ENCODE measurements around the gene MAP3K8.
A peak's percentile ranks its signal among the peaks of the same experiment; 100 is the strongest.

Gene MAP3K8

GRCh38 chr10:30433730-30434272 lies at the start of gene MAP3K8:
MAP3K8 (plus strand) TSS chr10:30434184; CDS start chr10:30438939, 4,755 bp downstream.
- DNase-seq (ENCODE audit: low read depth in 2 of 2): peak; percentile 85

GRCh38 chr10:30384701-30385201 lies 49.2 kb upstream of the MAP3K8 start:
- DNase-seq (ENCODE audit: low read depth in 2 of 2): no peak

GRCh38 chr10:30386801-30387588 lies 47.0 kb upstream of the MAP3K8 start:
- DNase-seq (ENCODE audit: low read depth in 2 of 2): no peak

DNA sequence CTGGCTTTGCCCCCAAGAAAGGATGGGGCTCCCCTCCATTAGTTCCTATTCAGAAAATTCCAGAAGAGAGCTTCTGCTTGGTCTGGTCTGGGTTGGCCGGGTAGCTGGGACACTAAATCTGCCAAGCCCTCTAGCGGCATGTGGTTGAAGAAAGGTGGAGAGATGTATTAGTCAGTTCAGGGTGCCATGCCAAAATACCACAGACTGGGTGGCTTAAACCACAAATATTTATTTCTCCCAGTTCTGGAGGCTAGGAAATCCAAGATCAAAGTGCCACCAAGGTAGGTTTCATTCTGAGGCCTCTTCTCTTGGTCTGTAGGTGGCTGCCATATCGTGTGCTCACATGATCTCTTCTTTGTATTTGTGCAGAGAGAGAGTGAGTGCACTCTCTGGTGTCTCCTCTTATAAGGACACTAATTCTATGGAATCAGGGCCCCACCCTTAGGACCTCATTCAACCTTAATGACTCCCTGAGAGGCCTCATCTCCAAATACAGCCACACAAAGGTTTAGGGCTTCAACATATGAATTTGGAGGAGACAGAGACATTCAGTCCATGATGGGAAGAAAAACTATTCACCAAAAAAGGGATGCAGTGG lies 46.2 kb upstream of the MAP3K8 start:
- DNase-seq (ENCODE audit: low read depth in 2 of 2): no peak

- DNase-seq (ENCODE audit: low read depth in 2 of 2): no peak
Observed at GRCh38 chr10:30389543-30389942, 44.4 kb upstream of the MAP3K8 start.

DNA sequence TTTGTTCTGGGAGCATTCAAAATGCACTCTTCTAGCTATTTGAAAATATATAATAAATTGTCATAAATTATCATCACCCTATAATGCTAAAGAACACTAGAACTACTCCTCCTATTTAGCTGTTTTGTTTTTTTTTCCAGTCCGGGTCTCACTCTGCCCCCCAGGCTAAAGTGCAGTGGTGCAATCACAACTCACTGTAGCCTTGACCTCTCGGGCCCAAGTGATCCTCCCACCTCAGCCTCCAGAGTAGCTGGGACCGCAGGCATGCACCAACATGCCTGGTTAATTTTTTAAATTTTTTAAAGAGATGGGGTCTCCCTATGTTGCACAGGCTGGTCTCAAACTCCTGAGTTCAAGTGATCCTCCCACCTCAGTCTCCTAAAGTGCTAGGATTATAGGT lies 43.8 kb upstream of the MAP3K8 start:
- DNase-seq (ENCODE audit: low read depth in 2 of 2): no peak

- DNase-seq (ENCODE audit: low read depth in 2 of 2): no peak
Observed at GRCh38 chr10:30391266-30391665, 42.7 kb upstream of the MAP3K8 start.

- DNase-seq (ENCODE audit: low read depth in 2 of 2): peak; percentile 57 to 79
Observed at GRCh38 chr10:30392564-30392990, 41.4 kb upstream of the MAP3K8 start.

DNA sequence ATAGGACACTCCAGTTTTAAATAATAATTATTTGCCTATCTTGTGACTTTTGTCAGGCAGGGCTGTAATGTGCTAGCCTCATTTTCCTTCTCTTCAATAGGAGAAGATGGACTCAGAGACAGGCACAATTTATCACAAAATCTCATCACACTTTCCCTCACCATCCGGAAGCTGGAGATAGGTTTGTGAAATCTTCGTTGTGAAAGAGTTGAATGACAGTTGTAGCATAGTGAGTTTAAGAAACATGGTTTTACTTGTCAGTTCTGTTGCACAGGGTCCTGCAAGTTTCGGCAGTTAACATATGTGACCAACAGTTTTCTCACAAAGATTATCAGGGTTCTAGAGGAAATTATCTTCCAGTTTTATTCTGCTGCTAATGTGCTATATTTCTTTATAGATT lies 37.7 kb upstream of the MAP3K8 start:
- no peak for DNase-seq (ENCODE audit: low read depth in 2 of 2)

- no peak for DNase-seq (ENCODE audit: low read depth in 2 of 2)
Observed at GRCh38 chr10:30396698-30397097, 37.3 kb upstream of the MAP3K8 start.

- DNase-seq (ENCODE audit: low read depth in 2 of 2): no peak
Observed at GRCh38 chr10:30398193-30398592, 35.8 kb upstream of the MAP3K8 start.

- DNase-seq (ENCODE audit: low read depth in 2 of 2): no peak
Observed at GRCh38 chr10:30398788-30399187, 35.2 kb upstream of the MAP3K8 start.

- no peak for DNase-seq (ENCODE audit: low read depth in 2 of 2)
Observed at GRCh38 chr10:30403494-30403893, 30.5 kb upstream of the MAP3K8 start.

GRCh38 chr10:30404540-30404939 lies 29.4 kb upstream of the MAP3K8 start:
- no peak for DNase-seq (ENCODE audit: low read depth in 2 of 2)

DNA sequence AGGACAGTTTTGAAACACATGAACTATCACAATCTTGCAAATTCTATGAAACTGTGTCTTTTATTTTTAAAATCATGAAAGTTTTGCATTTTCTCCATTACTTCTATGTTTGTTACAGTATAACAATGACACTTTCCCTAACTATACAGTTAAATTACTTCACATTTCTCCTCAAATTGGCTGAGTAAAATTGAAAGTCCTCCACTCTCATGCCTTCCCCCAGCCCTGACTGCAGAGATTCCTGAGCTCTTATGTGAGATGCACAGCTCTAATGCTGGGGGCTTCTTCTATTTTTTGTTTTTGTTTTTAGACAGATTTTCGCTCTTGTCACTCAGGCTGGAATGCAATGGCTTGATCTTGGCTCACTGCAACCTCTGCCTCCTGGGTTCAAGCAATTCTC lies 22.7 kb upstream of the MAP3K8 start:
- no peak for DNase-seq (ENCODE audit: low read depth in 2 of 2)

DNA sequence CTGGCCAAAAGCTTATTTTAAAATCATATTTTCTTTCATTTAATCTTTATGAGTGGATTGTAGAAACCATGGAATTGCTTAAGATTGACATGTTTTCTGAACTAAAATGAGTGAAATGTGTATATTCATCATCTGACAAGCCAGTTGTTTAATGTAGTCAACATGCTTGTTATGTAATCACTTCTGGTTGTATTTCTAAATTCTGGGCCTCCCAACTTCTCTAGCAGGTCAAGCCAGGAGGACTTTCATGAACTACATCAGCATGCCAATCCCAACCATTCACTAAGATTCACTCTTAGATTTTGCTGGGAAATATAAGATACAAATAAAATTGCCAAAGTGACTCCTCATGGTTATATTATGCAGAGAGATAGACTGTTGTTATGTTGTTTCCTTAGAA lies 21.1 kb upstream of the MAP3K8 start:
- DNase-seq (ENCODE audit: low read depth in 2 of 2): no peak

DNA sequence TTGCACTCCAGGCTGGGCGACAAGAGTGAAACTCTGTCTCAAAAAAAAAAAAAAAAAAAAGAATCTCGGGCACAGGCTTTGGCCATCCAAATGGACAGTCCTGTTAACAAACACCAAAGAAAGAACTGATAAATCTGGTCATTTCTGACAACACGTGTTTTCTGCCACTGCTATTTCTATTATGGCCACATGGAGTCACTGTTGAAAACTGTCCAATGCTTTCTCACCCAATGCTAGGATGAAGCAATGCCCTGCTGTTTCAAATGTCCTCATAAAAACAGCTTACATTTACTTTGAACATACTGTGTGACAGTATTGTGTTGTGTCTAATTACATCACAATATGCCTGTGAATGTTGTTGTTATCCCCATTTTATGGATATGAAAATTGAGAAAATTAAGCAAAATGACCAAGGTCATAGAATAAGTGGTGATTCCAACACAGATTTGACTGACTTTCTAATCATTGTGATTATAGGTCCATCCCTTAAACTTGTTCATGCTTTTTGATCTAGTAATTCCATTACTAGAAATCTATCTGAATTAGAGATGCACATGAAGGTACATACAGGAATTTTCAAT lies 19.9 kb upstream of the MAP3K8 start:
- DNase-seq (ENCODE audit: low read depth in 2 of 2): no peak

DNA sequence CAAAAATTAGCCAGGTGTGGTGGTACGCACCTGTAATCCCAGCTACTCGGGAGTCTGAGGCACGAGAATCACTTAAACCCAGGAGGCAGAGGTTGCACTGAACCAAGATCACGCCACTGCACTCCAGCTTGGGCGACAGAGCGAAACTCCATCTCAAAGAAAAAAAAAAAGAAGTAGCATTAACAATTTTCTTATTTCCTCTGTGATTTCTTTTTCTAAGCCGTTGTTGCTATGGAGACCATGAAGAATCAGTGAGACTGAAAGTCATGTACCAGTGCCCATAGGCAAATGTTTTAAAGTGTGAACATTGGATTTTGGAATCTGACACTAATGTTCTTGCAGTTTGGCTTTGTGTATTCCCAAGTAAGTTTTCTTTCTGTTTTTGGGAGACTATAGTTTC lies 18.4 kb upstream of the MAP3K8 start:
- no peak for DNase-seq (ENCODE audit: low read depth in 2 of 2)

- DNase-seq (ENCODE audit: low read depth in 2 of 2): no peak
Observed at GRCh38 chr10:30417301-30417700, 16.7 kb upstream of the MAP3K8 start.

- no peak for DNase-seq (ENCODE audit: low read depth in 2 of 2)
Observed at GRCh38 chr10:30420266-30420665, 13.7 kb upstream of the MAP3K8 start.

GRCh38 chr10:30420766-30421165 lies 13.2 kb upstream of the MAP3K8 start:
- no peak for DNase-seq (ENCODE audit: low read depth in 2 of 2)

DNA sequence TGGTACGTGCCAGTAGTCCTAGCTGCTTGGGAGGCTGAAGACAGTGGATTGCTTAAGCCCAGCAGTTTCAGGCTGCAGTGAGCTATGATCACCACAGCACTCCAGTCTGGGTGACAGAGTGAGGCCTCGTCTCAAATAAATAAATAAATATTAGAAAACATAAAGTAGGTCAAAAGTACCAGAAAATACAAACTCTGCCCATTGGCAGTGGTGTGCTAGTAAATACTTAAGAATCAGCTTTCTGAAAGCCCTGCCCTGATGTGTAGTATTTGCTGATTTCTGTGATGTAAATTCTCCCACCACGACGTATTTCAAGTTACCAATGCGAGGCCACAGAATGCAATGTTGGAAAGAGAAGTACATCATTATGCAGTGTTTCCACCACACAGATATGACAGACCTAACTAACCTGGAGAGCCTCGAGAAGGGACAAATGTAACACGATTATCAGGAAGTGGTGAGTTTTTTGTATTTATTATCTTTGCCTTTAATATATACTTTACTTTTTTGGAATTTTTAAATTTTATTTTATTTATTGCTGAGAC lies 11.8 kb upstream of the MAP3K8 start:
- no peak for DNase-seq (ENCODE audit: low read depth in 2 of 2)
